Parathyroid adenoma (tissue), 2 donors: ENCODE measurements around the gene ATAT1.

Experiments used
- H2AFZ ChIP-seq: fragments of 300-600 bp; sonication (generic); one replicate; pipeline ENCODE4 v1.7.0; 2017; ENCODE audit warnings: antibody characterized with exemption, mild to moderate bottlenecking
- H3K27ac ChIP-seq: fragments of 300-600 bp; sonication (generic); one replicate; pipeline ENCODE4 v1.7.0; 2017
- H3K27me3 ChIP-seq: fragments of 300-600 bp; sonication (generic); one replicate; pipeline ENCODE4 v1.7.0; 2017; ENCODE audit warnings: low read length; ENCODE audit not compliant: control insufficient read depth, insufficient read depth
- H3K36me3 ChIP-seq: fragments of 300-600 bp; sonication (generic); one replicate; pipeline ENCODE4 v1.7.0; 2017; ENCODE audit warnings: low read length; ENCODE audit not compliant: control insufficient read depth, insufficient read depth
- H3K4me1 ChIP-seq: fragments of 300-600 bp; sonication (generic); one replicate; pipeline ENCODE4 v1.7.0; 2017; ENCODE audit warnings: control low read depth
- H3K4me2 ChIP-seq: fragments of 300-600 bp; sonication (generic); one replicate; pipeline ENCODE4 v1.7.0; 2017; ENCODE audit warnings: low read length
- H3K4me3 ChIP-seq: fragments of 300-600 bp; sonication (generic); one replicate; pipeline ENCODE4 v1.7.0; 2017; ENCODE audit warnings: low read depth, low read length
- H3K79me2 ChIP-seq: fragments of 300-600 bp; sonication (generic); one replicate; pipeline ENCODE4 v1.7.0; 2017; ENCODE audit warnings: control low read depth
- H3K9ac ChIP-seq: fragments of 300-600 bp; sonication (generic); one replicate; pipeline ENCODE4 v1.7.0; 2017; ENCODE audit warnings: mild to moderate bottlenecking
- H3K9me3 ChIP-seq: fragments of 300-600 bp; sonication (generic); one replicate; pipeline ENCODE4 v1.7.0; 2017; ENCODE audit warnings: low read length; ENCODE audit not compliant: control insufficient read depth
- TF ChIP-seq, protein P1 (sequence below): fragments of 300-600 bp; sonication (generic); IDR thresholded peaks from one replicate; pipeline ENCODE4 v1.7.0; 2017; ENCODE audit warnings: antibody characterized with exemption, mild to moderate bottlenecking
- donor health status: primary hyperparathyroidism.

ATAT1 gene

DNA sequence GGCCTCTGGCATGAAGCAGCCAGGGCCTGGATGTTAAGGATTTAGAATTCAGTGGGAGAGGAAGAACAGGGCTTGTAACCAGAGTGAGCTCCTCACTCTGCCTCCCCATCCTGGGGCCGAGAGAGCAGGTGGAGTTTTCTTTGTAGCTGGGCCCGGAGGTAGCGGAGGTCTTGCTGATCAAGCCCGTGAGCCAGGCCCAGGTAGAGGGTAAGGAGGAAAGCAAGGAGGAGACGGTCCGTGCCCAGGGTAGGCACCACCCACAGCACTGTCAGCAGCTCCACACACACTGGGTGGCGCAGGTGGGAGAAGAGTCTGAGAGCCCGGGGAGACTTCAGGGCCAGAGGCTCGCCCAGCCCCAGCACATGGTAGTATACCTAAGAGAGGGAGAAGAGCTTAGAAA, 61.9 kb downstream of the ATAT1 start:
- H3K4me1 ChIP-seq: peaks cover 6% of the 10 kb centered on the region
- TF ChIP-seq, protein P1, sequence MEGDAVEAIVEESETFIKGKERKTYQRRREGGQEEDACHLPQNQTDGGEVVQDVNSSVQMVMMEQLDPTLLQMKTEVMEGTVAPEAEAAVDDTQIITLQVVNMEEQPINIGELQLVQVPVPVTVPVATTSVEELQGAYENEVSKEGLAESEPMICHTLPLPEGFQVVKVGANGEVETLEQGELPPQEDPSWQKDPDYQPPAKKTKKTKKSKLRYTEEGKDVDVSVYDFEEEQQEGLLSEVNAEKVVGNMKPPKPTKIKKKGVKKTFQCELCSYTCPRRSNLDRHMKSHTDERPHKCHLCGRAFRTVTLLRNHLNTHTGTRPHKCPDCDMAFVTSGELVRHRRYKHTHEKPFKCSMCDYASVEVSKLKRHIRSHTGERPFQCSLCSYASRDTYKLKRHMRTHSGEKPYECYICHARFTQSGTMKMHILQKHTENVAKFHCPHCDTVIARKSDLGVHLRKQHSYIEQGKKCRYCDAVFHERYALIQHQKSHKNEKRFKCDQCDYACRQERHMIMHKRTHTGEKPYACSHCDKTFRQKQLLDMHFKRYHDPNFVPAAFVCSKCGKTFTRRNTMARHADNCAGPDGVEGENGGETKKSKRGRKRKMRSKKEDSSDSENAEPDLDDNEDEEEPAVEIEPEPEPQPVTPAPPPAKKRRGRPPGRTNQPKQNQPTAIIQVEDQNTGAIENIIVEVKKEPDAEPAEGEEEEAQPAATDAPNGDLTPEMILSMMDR: no peak

DNA sequence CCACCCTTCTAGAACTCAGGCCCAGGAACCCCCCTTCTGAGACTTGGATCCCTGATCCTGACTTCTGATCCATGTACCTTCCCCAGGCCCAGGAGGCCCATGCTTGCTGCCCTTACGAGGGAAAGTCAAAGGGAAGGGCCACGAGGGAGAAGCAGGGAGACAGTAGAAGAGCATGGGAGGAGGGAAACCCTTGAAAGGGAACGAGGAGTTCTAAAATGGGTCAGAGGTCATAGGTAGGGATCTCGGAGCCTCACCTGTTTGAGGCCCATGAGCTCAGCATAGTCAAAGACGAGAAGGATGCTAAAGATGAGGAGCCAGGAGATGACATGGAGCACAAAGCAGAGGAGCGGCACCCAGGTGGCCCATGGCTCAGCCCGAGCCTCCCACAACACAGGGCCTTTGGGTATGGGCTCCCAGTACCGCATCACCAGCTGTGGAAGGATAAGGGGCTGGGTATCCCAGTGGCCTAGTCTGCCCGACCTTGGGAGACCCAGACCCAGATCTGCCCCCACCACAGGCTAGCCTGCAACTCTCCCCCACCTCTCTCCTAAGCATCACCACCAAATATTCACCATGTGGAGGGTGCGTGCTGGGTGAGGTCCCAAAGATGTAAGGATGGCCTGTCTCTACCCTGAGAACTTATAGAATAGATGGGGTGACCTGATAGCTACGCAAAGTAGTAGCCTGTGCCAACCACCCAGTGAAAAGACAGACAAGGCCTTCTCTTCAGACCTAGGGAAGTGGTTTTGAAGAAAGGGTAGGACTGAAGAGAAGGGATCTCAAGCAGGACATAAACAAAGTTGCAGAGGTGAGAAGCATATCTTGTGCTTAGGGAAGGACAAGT, 62.6 kb downstream of the ATAT1 start:
- Histone ChIP-seq H2AFZ (no peak overlapping the region), H3K27ac (no peak overlapping the region), H3K4me2 (no peak overlapping the region), H3K36me3 (no peaks in the 10 kb centered on the region), H3K9ac (no peak overlapping the region), H3K4me1 (peaks cover 6% of the 10 kb centered on the region), H3K79me2 (no peaks in the 10 kb centered on the region), H3K9me3 (no peaks in the 10 kb centered on the region), H3K4me3 (no peak overlapping the region), H3K27me3 (no peaks in the 10 kb centered on the region)
- TF ChIP-seq, protein P1: no peak

More for the DNA sequence above, 61.9 kb downstream of the ATAT1 start:
- H3K4me3 ChIP-seq: no peak overlapping the region
- H3K4me2 ChIP-seq: no peak overlapping the region
- no peaks in the 10 kb centered on the region for H3K79me2 ChIP-seq
- no peaks in the 10 kb centered on the region for H3K27me3 ChIP-seq
- peak overlapping the region; percentile 93 for H3K27ac ChIP-seq
- no peaks in the 10 kb centered on the region for H3K9me3 ChIP-seq
- no peak overlapping the region for H3K9ac ChIP-seq
- H3K36me3 ChIP-seq: no peaks in the 10 kb centered on the region
- no peak overlapping the region for H2AFZ ChIP-seq

- H3K27ac ChIP-seq: no peak overlapping the region
- H3K36me3 ChIP-seq: no peaks in the 10 kb centered on the region
- no peaks in the 10 kb centered on the region for H3K27me3 ChIP-seq
- peak overlapping the region; percentile 94 for H3K4me2 ChIP-seq
- H3K9me3 ChIP-seq: no peaks in the 10 kb centered on the region
- H3K4me3 ChIP-seq: no peak overlapping the region
- H2AFZ ChIP-seq: no peak overlapping the region
- H3K9ac ChIP-seq: no peak overlapping the region
- TF ChIP-seq, protein P1: no peak
- H3K79me2 ChIP-seq: no peaks in the 10 kb centered on the region
- H3K4me1 ChIP-seq: peaks cover 8% of the 10 kb centered on the region
Measured at GRCh38 chr6:30689985-30690384, 63.3 kb downstream of the ATAT1 start.

- peak within 1 kb of the TSS; percentile 98 for H2AFZ ChIP-seq
- no peaks in the 10 kb centered on the region for H3K27me3 ChIP-seq
- H3K9me3 ChIP-seq: no peaks in the 10 kb centered on the region
- peak within 1 kb of the TSS; percentile 94 for H3K4me2 ChIP-seq
- H3K4me1 ChIP-seq: peaks cover 11% of the 10 kb centered on the region
- peak within 1 kb of the TSS; percentile 69 for H3K27ac ChIP-seq
- no peaks in the 10 kb centered on the region for H3K79me2 ChIP-seq
- no peaks in the 10 kb centered on the region for H3K36me3 ChIP-seq
- H3K4me3 ChIP-seq: peak within 1 kb of the TSS; percentile 86
- H3K9ac ChIP-seq: no peak within 1 kb of the TSS
- TF ChIP-seq, protein P1: no peak
Measured at GRCh38 chr6:30690403-30691207, 63.9 kb downstream of the ATAT1 start, which contains the start of gene NRM. Gene NRM, minus strand, starts transcription at chr6:30690984. Its CDS starts 10 bp downstream, at chr6:30690974.
